ENCODE measurements around the gene IL1R1. TPM values are rescaled to one million over a fixed set of nuclear protein-coding genes. Genes with fewer than 3 reads are reported as not detected.
"Not testable (repeated sequence)": the region's sequence is repeated elsewhere in the genome, so short reads cannot be mapped to it uniquely, and the experiment has no call there.

Gene IL1R1, protein sequence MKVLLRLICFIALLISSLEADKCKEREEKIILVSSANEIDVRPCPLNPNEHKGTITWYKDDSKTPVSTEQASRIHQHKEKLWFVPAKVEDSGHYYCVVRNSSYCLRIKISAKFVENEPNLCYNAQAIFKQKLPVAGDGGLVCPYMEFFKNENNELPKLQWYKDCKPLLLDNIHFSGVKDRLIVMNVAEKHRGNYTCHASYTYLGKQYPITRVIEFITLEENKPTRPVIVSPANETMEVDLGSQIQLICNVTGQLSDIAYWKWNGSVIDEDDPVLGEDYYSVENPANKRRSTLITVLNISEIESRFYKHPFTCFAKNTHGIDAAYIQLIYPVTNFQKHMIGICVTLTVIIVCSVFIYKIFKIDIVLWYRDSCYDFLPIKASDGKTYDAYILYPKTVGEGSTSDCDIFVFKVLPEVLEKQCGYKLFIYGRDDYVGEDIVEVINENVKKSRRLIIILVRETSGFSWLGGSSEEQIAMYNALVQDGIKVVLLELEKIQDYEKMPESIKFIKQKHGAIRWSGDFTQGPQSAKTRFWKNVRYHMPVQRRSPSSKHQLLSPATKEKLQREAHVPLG
- 407 TPM for total RNA-seq
- long read RNA-seq, full-length matches to known transcripts: 3 of 184 reads
- long read RNA-seq, partial matches to known transcripts: 4 of 184 reads
- long read RNA-seq, other reads (novel, unspliced or antisense): 177 of 184 reads

DNA sequence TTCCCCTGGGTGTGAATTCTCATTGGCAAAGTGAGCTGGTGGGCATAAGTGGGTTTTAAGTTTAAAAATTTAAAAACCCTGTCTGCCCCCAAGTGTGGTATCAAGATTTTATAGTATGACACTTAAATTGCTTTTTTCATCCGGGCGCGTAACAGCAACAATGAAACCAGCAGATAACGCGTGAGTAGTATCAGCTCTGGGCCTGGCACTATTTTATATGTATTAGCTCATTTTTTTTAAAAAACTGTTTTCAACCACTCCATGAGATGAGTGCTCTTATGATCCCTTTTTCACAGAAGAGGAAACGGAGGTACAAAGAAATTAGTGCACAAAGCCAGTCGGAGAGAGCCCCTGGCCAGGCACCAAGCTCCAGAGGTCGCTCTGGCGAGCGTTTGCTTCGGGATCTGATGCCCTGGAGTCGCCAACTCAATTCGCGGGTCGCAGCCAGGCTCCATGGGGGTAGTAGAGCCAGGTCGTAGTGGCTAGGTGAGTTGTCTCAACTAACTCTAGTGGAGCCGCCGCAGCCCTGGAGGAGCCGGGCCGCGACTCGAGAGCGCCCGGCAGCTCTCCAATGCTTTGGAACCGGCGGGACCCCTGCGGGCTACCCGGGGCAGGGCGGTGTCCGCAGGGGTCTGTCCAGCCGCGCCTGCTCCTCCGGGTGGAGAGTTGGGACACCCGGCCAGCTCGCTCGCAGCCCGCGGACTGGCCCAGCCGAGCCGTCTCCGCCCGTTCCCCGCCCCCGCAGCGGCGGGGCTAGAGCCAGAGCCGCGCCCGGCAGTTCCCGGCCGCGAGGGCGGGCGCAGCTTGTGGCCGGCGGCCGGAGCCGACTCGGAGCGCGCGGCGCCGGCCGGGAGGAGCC, at the start of gene IL1R1:
Gene IL1R1, plus strand, starts transcription at position 777 of the 859 bp plus-strand sequence. CDS start 14,979 bp downstream, outside the sequence.
- DNase-seq (ENCODE audit: low spot score): peak; percentile 94

DNA sequence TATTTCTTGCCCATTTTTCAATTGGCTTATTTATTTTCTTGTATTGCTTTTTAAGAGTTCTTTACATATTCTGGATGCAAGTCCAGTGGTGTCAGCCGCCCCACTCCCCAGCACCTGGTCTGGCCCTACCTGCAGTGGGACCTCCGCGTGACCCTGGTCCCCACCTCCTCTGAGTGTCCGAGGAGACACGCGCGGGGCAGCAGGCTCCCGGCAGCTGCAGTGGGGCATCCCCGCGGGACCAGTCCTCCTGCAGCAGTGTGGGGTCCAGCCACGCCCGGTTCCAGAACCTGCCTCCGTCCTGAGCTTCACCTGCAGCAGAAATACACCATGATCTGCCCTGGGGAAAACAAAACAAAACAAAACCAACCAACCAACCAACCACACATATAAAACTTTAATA, 48.9 kb upstream of the IL1R1 start:
- DNase-seq (ENCODE audit: low spot score): no peak

DNA sequence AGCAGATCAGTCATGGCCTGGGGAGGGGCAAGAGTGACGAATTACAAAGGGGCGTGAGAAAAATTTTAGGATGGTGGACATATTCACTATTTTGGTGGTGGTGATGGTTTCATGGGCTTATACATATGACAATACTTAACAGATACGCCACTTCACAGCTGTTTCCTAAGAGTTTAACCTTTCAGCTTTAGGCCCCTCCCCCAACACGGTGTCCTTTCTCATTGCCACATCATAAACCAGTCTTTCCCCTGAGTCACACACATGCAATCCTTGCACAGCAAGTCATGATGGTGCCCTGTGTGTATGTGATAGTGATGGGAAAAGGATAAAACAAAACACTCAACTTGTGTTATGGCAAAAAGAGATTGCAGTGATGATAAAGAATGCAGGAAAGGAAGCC, 47.6 kb upstream of the IL1R1 start:
- no peak for DNase-seq (ENCODE audit: low spot score)

DNA sequence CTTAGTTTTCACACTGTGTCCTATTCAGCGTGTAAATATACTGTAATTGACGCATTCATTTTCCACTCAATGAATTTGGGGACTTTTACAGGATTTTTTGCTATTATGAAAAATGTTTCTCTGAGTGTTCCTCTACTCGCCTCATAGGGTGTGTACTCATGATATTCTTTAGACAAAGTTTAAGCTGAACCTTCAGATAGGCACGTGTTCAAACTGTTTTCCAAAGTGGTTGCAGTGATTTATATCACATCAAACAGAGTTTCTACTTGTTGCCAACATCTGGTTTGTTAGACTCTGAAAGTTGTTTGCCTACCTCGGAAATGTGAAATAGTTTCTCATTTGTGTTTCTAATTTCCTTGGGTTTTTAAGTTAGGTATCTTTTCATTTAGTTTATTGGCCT, 46.4 kb upstream of the IL1R1 start:
- DNase-seq (ENCODE audit: low spot score): no peak

DNA sequence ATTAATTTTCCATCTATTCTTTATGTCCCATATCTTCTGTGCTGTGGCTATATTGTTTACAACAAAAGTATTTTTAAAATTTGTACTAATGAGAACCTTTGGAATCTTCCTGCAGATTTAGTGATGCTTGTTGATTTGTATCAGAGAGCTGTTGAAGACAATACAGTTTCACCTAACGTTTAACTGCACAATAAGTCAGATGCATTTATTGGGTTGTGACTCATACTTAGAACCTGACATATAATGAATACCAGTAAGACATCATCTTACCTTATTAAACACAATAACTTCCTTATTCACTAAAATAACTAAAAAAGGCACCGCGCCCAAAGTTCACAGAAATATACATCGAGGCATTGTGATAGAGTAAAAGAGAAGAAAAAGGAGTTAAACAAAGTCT, 43.8 kb upstream of the IL1R1 start:
- no peak for DNase-seq (ENCODE audit: low spot score)

DNA sequence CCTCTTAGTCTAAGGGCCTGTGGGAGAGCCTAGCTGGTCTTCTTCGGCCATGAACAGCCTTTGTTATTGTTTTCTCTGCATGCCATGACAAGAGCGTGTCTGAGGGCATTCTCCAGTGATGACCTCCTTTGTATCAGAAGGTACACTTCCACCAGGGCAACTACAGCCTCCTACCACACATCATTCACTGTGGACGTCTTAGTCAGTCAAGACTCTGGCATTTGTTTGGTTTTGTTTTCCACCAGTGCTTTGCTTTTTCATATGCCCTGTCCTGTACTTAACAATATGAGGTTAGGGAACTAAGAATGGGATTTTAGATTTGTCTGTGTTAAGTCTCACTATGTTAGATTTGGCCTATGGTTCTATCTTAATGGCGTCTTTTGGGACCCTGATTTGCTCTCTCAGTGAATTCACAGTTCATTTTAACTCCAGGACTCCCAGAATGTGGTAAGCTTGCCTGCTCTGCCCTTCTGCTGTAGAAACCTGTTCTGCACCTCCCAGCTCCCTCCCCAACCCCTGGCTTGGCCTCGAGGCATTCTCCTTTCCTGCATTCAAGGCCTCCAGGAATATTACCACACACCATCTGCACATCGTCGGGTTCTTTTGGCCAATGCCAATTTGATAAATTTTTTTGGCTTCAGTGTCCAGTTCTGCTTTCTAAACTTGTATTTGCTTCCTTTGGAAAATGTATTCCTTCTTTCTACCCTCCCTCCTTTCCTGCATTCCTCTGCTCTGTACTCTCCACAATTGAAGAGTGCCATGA, 42.8 kb upstream of the IL1R1 start:
- no peak for DNase-seq (ENCODE audit: low spot score)

DNA sequence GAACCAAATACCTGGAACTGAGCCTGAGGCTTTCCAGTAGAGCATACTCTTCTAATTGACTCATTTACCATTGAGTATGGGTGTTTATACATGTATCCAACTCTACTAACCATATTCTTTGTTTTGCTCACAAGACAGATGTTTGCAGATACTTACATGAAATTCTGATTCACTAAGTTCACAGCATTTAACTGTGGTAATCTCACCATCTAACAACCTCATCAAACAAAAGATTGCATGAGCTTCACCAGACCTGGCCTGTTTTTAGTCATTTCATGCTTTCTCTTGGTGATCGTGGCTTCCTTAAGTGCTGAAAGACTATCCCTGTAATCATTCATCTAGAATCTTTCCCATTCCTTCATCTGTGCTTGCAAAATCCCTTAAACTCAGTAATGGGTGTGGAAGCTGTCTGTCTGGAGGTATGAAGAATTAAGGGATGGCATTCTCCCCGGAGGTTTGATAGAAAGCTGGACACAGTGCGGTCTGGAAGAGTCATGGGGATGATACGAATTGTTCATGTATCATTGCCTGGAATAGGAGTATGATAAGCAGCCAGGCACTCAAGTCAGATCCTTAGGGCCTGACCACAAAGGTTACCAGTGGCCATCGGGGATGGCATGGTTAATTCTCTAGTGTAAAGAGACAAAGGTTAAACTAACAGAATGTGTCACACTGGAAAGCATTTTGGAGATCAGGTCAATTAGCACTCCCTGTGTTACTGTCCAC, 42.0 kb upstream of the IL1R1 start:
- DNase-seq (ENCODE audit: low spot score): no peak

DNA sequence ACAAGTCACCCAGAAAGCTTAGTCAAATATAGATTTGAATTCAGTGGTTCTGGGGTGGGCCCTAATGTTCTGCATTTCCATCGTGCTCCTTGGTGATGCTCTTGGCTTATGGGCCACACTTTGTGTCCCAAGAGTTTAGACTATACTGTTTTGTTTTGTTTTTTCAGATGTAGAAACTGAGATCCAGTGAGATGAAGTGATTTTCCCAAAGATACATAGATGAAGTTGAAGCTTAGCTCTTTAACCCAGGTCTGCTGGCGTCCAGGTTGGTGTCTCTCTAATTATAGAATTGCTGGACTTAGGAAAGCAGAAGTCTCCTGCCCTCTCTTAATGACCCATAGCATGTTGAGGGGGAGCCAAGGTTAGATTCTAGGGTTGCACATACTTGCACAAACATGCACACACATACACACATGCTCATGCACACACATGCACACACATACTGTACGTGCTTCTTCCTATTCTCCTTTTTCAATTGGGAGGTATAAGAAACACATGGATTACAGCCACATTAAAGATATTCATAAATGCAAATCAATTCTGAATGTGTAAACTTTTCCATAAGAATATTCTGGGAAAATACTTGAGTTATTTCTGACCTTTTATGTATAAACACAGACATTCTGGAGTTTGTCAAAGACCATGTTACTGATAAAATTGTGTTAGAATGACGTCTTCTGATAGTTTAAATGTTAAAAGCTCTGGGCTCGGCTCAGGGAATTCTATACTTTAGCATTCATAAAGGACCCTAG, 41.3 kb upstream of the IL1R1 start:
- no peak for DNase-seq (ENCODE audit: low spot score)

DNA sequence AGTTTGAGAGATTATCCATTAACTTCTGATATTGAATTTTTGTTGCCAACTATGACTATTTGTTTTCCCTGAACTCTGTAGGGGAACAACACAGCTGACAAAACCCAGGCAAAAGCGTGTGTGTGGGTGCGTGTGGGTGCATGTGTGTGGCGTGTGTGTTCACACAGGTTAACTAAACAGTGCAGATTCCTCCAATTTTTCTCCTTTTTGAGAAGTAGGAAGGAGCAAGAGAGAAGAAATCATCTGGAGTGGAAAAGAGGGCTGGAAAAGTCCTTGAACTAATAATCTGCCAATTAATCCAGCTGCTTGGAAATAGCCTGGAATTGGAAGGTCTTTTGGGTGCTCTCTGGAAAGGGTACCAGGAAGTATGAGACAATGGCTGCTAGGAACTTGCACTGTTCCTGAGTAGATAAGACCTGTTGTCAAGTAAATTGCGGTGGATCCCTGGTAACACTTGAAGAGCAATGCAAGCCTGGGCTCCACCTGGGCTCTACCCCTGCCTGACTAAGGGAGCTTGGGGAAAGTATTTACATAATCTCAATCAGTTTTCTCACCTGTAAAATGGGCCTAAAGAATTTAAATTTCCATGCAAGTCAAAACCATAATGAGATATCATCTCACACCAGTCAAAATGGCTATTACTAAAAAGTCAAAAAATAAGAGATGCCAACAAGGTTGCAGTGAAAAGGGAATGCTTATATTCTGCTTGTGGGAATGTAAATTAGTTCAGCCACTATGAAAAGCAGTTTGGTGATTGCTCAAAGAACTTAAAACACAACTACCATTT, 40.5 kb upstream of the IL1R1 start:
- no peak for DNase-seq (ENCODE audit: low spot score)

DNA sequence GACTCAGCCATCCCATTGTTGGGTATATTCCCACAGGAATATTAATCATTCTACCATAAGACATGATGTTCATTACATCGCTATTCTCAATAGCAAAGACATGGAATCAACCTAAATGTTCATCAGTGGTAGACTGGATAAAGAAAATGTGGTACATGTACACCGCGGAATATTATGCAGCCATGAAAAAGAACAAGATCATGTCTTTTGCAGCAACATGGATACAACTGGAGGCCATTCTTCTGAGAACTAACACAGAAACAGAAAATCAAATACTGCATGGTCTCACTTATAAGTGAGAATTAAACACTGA, 40.0 kb upstream of the IL1R1 start:
- not testable (repeated sequence) for DNase-seq (ENCODE audit: low spot score)

DNA sequence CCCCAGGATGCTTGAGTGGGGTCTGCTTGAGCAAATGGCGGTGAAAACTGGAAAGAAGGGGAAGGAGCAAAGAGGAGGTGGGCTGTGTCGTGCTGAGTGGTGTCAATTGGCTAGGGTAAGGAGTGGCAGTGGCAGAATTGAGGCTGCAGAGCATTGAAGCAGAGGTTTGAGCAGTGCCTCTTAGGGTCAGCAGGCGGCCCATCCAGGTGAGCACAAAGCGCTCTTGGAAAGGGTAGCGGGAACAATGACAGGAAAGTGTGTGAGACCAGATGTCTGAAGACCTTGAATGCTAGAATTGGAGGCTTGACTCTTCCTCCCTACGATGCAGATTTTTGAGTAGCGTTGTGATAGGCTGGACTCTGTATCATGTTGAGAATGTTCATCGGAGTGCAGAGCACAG, 39.3 kb upstream of the IL1R1 start:
- no peak for DNase-seq (ENCODE audit: low spot score)

DNA sequence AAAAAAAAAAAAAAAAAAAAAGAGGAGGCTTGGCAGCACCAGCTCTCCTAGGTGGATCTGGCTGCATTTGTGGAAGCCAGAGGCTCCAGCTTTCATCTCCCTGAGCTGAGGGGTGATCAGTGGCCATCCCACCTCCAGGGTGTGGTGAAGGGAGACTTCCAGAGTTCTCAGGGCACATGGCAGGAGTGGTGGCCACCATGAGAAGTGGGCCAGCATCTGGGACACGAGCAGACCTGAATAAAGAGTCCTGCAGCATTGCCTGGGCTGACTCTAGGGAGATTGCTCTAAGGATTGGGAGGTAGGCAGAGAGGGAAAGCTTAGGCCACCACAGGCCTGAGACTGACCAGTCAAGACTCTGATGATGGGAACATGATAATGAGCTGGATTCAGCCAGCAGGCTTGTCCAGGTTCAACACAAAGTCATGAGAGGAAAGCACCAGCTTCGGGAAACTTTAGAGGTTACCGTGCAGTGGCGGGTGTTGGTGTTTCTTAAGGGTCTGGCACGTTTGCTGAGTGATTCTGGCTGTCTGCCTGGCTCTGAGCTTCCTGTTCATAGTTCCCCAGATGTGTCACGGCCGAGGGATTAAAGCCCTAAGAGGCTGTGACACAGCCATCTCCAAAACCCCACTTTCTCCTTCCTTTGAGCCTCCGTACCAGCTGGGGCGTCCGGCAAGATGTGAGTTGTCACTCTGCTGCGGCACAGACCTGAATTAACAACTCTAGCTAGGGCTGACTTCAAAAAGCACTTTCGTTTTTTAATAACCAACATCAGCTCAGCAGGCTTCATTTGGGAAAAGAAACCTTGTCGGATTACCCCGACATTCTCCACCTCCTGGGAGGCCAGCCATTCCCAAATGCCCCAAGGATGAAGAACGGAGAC, 38.3 kb upstream of the IL1R1 start:
- DNase-seq (ENCODE audit: low spot score): no peak

DNA sequence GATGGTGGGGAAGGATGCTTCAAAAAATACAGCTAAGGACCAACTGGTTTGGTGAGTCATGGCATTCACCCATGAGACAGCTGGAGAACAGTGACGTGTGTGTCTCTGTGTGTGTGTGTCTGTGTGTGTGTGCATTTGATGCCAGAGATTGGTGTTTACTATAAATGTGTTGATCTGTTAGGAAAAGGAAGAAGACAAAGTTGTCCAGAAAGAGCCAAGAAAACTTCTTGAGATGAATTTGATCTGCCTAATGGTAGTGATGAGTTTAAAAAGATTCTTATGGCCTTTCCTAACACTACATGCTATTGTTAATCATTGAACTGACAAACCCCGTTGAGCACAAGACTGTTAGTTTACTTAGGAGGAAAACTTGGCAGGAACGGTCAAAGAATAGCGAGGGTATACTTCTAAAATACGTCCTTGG, 36.4 kb upstream of the IL1R1 start:
- no peak for DNase-seq (ENCODE audit: low spot score)

DNA sequence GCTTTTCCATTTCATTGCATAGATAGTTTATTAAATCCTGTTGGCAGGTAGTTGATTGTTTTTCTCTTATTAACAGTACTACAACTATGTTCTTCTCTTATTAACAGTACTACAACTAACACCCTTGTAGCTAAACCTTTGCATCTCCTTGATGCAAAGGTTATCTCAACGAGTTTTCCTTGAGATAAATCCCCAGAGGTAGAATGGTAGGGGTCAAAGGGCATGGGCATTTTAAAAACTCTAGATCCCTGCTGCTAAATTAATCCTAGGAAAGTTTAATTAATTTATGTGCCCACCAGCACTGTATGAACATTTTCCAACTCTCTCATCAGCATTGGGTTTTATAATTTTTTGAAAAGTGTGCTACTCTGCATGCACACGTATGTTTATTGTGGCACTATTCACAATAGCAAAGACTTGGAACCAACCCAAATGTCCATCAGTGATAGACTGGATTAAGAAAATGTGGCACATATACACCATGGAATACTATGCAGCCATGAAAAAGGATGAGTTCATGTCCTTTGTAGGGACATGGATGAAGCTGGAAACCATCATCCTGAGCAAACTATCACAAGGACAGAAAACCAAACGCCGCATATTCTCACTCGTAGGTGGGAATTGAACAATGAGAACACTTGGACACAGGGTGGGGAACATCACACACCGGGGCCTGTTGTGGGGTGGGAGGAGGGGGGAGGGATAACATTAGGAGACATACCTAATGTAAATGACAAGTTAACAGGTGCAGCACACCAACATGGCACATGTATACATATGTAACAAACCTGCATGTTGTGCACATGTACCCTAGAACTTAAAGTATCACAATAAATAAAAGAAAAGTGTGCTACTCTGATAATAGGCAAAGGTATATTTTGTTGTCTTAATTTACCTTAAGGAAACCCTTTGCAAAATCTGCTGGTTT, 35.5 kb upstream of the IL1R1 start:
- DNase-seq (ENCODE audit: low spot score): not testable (repeated sequence)

DNA sequence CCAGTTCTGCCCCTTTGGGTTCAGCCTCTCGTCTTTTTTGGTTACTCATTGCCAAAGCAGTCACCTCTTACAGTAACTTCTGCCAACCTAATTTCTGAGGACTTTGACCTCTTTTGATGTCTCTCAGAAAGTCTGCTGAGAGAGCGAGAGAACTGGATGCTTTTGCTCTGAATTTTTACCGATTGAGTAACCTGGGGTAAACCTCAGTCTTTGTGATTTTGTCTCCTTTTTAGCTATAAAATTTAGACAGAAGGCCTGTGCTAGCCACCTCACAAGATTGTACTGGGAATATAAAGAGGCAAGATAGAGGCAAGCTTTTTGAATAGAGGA, 34.8 kb upstream of the IL1R1 start:
- no peak for DNase-seq (ENCODE audit: low spot score)

DNA sequence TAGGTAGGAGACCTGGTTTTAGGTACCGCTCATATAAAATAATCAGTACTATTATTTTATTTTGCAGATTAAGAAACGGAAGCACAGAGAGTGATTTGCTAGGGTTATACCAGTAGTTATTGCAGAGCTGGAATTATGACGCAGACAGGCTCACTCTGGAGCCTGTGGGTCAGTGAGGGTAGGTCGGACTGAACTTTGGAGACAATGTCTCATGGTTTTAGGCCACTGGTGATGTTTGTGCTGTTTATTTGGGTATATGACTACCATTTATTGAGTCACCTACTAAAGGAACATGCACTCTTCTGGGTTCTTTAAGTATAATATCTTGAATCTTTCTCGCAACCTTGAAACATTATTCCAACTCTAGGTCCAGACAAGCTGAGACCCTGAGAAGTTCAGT, 33.5 kb upstream of the IL1R1 start:
- no peak for DNase-seq (ENCODE audit: low spot score)

DNA sequence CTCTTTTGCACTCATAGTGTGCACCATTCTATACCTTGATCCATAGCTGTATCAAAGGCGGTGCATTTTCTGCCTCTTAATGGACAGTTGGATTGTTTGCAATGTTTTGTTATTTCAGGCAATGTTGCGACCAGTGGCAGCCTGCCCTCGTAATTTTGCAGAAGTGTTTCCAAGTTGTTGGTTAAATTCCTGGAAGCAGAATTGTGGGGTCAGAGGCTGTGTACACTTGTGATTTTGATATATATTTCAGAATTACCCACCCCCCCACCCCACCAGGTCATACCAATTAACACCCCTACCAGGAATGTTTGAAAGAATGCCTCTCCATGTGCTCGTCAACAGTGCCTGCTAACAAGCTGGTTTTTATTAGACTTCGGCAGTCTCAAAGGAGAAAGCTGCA, 32.4 kb upstream of the IL1R1 start:
- no peak for DNase-seq (ENCODE audit: low spot score)
